Testis (tissue), 2 donors: ENCODE results near the gene ACTA2.

ENCODE experiments used
- POLR2A ChIP-seq: fragments of 450-650 bp; IDR thresholded peaks from one replicate; pipeline ENCODE4 v1.6.1; 2017; ENCODE audit warnings: antibody characterized with exemption, mild to moderate bottlenecking, moderate library complexity
- TF ChIP-seq, protein P1 (sequence below), 3 experiments: fragments of 450-650 bp in 2 of 3; fragments of 200-600 bp in 1 of 3; sonication (generic) in 1 of 3; IDR thresholded peaks; one replicate each; pipeline ENCODE4 v1.5.1; 2016 to 2019; ENCODE audit warnings: antibody characterized with exemption in 3 of 3, mild to moderate bottlenecking in 2 of 3, moderate library complexity in 1 of 3

DNA sequence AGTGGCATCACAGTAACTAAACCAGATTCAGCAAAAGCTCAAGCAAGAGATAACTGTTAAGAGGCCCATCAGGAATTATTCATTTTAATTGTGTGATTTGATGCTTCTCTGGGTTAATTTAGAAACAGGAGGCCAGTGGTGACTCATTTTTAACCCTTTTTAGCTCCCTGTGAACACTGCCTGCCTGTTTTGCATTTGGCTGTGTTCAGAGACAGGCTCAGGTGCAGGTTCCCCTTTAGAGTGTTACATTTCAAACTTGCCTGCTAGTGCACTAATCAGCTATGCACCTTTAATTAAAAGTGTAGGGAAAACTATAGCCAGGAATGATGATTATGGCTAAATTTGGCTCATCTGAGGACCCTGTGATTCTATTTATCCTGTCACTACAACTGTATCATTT lies 66.0 kb downstream of the ACTA2 start:
- TF ChIP-seq, protein P1, sequence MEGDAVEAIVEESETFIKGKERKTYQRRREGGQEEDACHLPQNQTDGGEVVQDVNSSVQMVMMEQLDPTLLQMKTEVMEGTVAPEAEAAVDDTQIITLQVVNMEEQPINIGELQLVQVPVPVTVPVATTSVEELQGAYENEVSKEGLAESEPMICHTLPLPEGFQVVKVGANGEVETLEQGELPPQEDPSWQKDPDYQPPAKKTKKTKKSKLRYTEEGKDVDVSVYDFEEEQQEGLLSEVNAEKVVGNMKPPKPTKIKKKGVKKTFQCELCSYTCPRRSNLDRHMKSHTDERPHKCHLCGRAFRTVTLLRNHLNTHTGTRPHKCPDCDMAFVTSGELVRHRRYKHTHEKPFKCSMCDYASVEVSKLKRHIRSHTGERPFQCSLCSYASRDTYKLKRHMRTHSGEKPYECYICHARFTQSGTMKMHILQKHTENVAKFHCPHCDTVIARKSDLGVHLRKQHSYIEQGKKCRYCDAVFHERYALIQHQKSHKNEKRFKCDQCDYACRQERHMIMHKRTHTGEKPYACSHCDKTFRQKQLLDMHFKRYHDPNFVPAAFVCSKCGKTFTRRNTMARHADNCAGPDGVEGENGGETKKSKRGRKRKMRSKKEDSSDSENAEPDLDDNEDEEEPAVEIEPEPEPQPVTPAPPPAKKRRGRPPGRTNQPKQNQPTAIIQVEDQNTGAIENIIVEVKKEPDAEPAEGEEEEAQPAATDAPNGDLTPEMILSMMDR (IDR thresholded peaks at IDR 0.05) = no peak
- TF ChIP-seq POLR2A = no peak
